OCI-LY1 (cell line): ENCODE results near the gene DENND5B.

Experiments
- CTCF ChIP-seq: fragments of 200-600 bp; sonication (generic), shearing (Covaris generic); IDR thresholded peaks from 2 replicates; pipeline ENCODE4 v1.5.1; 2017; ENCODE audit warnings: mild to moderate bottlenecking, antibody characterized with exemption, low read length, moderate library complexity, mixed read lengths
- EZH2 ChIP-seq: fragments of 200-600 bp; sonication (generic), shearing (Covaris generic); IDR thresholded peaks from 2 replicates; pipeline ENCODE4 v1.8.0; 2017; ENCODE audit warnings: borderline replicate concordance, mixed run types, mild to moderate bottlenecking, antibody characterized with exemption, low read length, moderate library complexity, mixed read lengths

GRCh38 chr12:31406345-31406744, 184.6 kb downstream of the DENND5B start:
- TF ChIP-seq CTCF (no peak), EZH2 (no peak)
